HK-2 (cell line): ENCODE results near the gene CCDC197.

ENCODE experiments used
- DNase-seq: peaks from one replicate; pipeline ENCODE4 v3.0.0-alpha.2; 2018; ENCODE audit not compliant: unreplicated experiment

Gene CCDC197

GRCh38 chr14:94025720-94026119 is 28.6 kb downstream of the CCDC197 start:
- peak; percentile 48 for DNase-seq

GRCh38 chr14:94026173-94026888 is 29.2 kb downstream of the CCDC197 start, which contains the start of gene OTUB2:
Gene OTUB2 (plus strand): TSS chr14:94026340. CDS start chr14:94026538, 198 bp downstream.
- DNase-seq = peak; percentile 99

- no peak for DNase-seq
Observed at GRCh38 chr14:94026889-94027469, 29.9 kb downstream of the CCDC197 start.

GRCh38 chr14:94027566-94028449 is 30.7 kb downstream of the CCDC197 start:
- no peak for DNase-seq

GRCh38 chr14:94028450-94028826 is 31.3 kb downstream of the CCDC197 start:
- no peak for DNase-seq

GRCh38 chr14:94029265-94029664 is 32.2 kb downstream of the CCDC197 start:
- DNase-seq = no peak

- DNase-seq = no peak
Observed at GRCh38 chr14:94029671-94030203, 32.6 kb downstream of the CCDC197 start.

GRCh38 chr14:94030571-94030970 is 33.5 kb downstream of the CCDC197 start:
- no peak for DNase-seq

- DNase-seq = no peak
Observed at GRCh38 chr14:94031161-94031882, 34.2 kb downstream of the CCDC197 start.

- DNase-seq = no peak
Observed at GRCh38 chr14:94031883-94032279, 34.8 kb downstream of the CCDC197 start.

- no peak for DNase-seq
Observed at GRCh38 chr14:94034886-94035285, 37.8 kb downstream of the CCDC197 start.

GRCh38 chr14:94036313-94037167 is 39.4 kb downstream of the CCDC197 start:
- DNase-seq = peak; percentile 61

GRCh38 chr14:94037954-94038353 is 40.9 kb downstream of the CCDC197 start:
- DNase-seq = no peak

GRCh38 chr14:94038510-94038909 is 41.4 kb downstream of the CCDC197 start:
- DNase-seq = no peak

- DNase-seq = no peak
Observed at GRCh38 chr14:94038921-94039629, 42.0 kb downstream of the CCDC197 start.

- DNase-seq = no peak
Observed at GRCh38 chr14:94040247-94040646, 43.1 kb downstream of the CCDC197 start.

- no peak for DNase-seq
Observed at GRCh38 chr14:94040796-94041195, 43.7 kb downstream of the CCDC197 start.

- no peak for DNase-seq
Observed at GRCh38 chr14:94041551-94042346, 44.6 kb downstream of the CCDC197 start.

GRCh38 chr14:94042433-94043091 is 45.5 kb downstream of the CCDC197 start:
- DNase-seq = no peak
